ENCODE data around the gene CHAD. TPM values are rescaled to one million over a fixed set of nuclear protein-coding genes. Genes with fewer than 3 reads are reported as not detected.

Gene CHAD
- polyA plus RNA-seq, 1 experiment: not detected

GRCh38 chr17:50426814-50427787 lies 41.6 kb downstream of the CHAD start:
- CTCF ChIA-PET: interaction anchor here (0.6 to 1.5 kb wide), 3 partner anchors 12 to 65 kb away, joined by 3 to 8 read pairs (median 3); partner anchors contain the start of gene LRRC59
- no peak for DNase-seq (ENCODE audit: low read depth, low spot score)
- H3K27ac ChIP-seq (ENCODE audit: low read depth, low read length): peak overlapping the region; percentile 68
- peak overlapping the region; percentile 73 for H3K4me3 ChIP-seq (ENCODE audit: low read depth, low read length)
- no peaks in the 10 kb centered on the region for H3K27me3 ChIP-seq (ENCODE audit: control insufficient read depth, insufficient read depth, low read length)
- no peak for TF ChIP-seq CTCF (IDR thresholded peaks at IDR 0.05; ENCODE audit: low read depth, low read length)
- no peaks in the 10 kb centered on the region; the same call in 1 of the 2 replicates for H3K9me3 ChIP-seq (ENCODE audit: control insufficient read depth, insufficient read depth, low read length)
- POLR2A ChIA-PET: interaction anchor here (0.9 to 1.8 kb wide), 5 partner anchors 11 to 138 kb away, joined by 3 to 13 read pairs (median 3); partner anchors contain the start of gene LRRC59

DNA sequence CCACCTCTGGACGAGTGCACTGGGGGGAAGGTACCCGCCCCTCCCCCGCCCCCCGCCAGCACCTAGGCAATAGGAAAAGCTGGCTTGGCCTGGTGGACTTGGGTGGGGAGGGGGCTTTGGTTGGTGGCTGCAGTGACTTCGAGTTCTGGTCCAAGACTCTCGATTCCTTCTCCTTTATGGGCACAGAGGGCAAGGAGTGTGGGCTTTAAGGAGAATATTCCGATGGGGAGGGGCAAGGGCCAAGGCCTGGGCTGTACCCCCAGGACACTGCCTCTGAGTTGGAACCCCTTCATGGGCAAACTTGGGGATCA lies 42.3 kb downstream of the CHAD start:
- no peak for TF ChIP-seq CTCF (IDR thresholded peaks at IDR 0.05; ENCODE audit: low read depth, low read length)
- DNase-seq (ENCODE audit: low read depth, low spot score): no peak
- POLR2A ChIA-PET: interaction anchor here (0.9 to 1.8 kb wide), 5 partner anchors 11 to 137 kb away, joined by 3 to 13 read pairs (median 3); partner anchors contain the start of gene LRRC59
- Histone ChIP-seq H3K4me3 (ENCODE audit: low read depth, low read length) (peak overlapping the region; percentile 73), H3K9me3 (ENCODE audit: control insufficient read depth, insufficient read depth, low read length) (no peaks in the 10 kb centered on the region; the same call in 1 of the 2 replicates), H3K27ac (ENCODE audit: low read depth, low read length) (peak overlapping the region; percentile 68), H3K27me3 (ENCODE audit: control insufficient read depth, insufficient read depth, low read length) (no peaks in the 10 kb centered on the region)
- CTCF ChIA-PET: interaction anchor here (0.6 to 1.5 kb wide), 3 partner anchors 11 to 64 kb away, joined by 3 to 8 read pairs (median 3); partner anchors contain the start of gene LRRC59

DNA sequence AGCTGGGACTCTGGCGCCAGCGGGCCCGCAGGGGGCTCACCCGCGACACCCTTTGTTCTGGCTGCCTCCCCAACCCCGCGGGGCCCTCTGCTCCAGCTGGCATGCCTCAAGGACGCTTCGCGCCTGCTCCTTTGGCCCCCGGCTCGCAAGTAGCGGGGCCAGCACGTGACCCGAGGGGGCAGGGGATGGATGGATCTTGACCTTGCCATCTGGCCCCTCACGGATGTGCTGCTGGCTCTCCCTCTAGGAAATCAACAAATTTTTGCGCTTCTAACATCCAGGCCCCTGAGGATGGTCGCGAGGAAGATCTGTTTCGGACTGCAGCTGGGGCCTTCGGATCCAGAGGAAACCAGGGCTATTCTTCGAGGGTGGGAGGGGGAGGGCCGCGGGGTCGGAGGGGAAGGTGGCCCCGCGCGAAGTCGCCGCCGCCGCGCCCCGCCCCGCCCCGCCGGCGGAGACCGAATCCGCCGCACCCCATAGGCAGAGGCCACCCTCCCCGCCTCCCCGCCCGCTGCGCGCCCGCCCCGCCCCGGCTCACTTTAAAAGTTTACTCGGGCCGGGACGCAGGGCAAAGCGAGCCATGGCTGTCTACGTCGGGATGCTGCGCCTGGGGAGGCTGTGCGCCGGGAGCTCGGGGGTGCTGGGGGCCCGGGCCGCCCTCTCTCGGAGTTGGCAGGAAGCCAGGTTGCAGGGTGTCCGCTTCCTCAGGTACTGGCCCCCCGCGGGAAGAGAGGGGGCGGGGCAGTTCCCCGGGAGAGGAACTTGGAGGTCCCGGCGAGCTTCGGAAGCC lies 42.8 kb downstream of the CHAD start, which contains the start of gene ACSF2:
TSS of gene ACSF2 (plus strand) at position 537 of the 790 bp plus-strand sequence. CDS start at position 581, 44 bp downstream.
- H3K27me3 ChIP-seq (ENCODE audit: control insufficient read depth, insufficient read depth, low read length): no peaks in the 10 kb centered on the region
- no peak for DNase-seq (ENCODE audit: low read depth, low spot score)
- H3K4me3 ChIP-seq (ENCODE audit: low read depth, low read length): peak within 1 kb of the TSS; percentile 73
- POLR2A ChIA-PET: interaction anchor here (1.0 to 1.8 kb wide), 3 partner anchors 10 to 137 kb away, joined by 3 to 13 read pairs (median 3); partner anchors contain the start of gene LRRC59
- CTCF ChIA-PET: interaction anchor here (0.5 to 2.0 kb wide), 5 partner anchors 11 to 352 kb away, joined by 3 to 10 read pairs (median 7); partner anchors contain the start of gene LRRC59
- H3K9me3 ChIP-seq (ENCODE audit: control insufficient read depth, insufficient read depth, low read length): no peaks in the 10 kb centered on the region; the same call in 1 of the 2 replicates
- TF ChIP-seq CTCF (IDR thresholded peaks at IDR 0.05; ENCODE audit: low read depth, low read length): no peak
- H3K27ac ChIP-seq (ENCODE audit: low read depth, low read length): peak within 1 kb of the TSS; percentile 68

- H3K27ac ChIP-seq (ENCODE audit: low read depth, low read length): peak overlapping the region; percentile 68
- H3K27me3 ChIP-seq (ENCODE audit: control insufficient read depth, insufficient read depth, low read length): no peaks in the 10 kb centered on the region
- H3K4me3 ChIP-seq (ENCODE audit: low read depth, low read length): peak overlapping the region; percentile 61
- POLR2A ChIA-PET: interaction anchor here (1.8 kb wide), 1 partner anchor 28 kb away, joined by 13 read pairs; the partner anchor contains the start of gene LRRC59
- no peak for TF ChIP-seq CTCF (IDR thresholded peaks at IDR 0.05; ENCODE audit: low read depth, low read length)
- DNase-seq (ENCODE audit: low read depth, low spot score): no peak
- H3K9me3 ChIP-seq (ENCODE audit: control insufficient read depth, insufficient read depth, low read length): no peaks in the 10 kb centered on the region; the same call in 1 of the 2 replicates
- CTCF ChIA-PET: interaction anchor here (0.5 to 2.0 kb wide), 2 partner anchors 28 to 351 kb away, joined by 7 to 10 read pairs; partner anchors contain the start of gene LRRC59
Observed at GRCh38 chr17:50424996-50425681, 43.5 kb downstream of the CHAD start.

Measured in AG04450 (cell line).